NB4 (cell line): ENCODE data around the gene SHOX.
"Not testable (repeated sequence)": the region's sequence is repeated elsewhere in the genome, so short reads cannot be mapped to it uniquely, and the experiment has no call there.

Source experiments
- DNase-seq: peaks from one replicate; pipeline ENCODE4 v3.0.0; 2010; ENCODE audit warnings: low read depth
- H3K4me3 ChIP-seq: one replicate; pipeline ENCODE4 v1.5.1; 2011; ENCODE audit warnings: mild to moderate bottlenecking, low read depth, low read length, moderate library complexity
- MYC ChIP-seq: IDR thresholded peaks from 2 replicates; pipeline ENCODE4 v1.6.1; 2011; ENCODE audit warnings: low read depth, low read length
- POLR2A ChIP-seq: IDR thresholded peaks from 2 replicates; pipeline ENCODE4 v1.6.1; 2011; ENCODE audit warnings: mild to moderate bottlenecking; ENCODE audit not compliant: insufficient read length; ENCODE audit errors: extremely low read depth
- TF ChIP-seq, protein P1 (sequence below): IDR thresholded peaks from 2 replicates; pipeline ENCODE4 v1.6.1; 2011; ENCODE audit warnings: low read depth, low read length
- TF ChIP-seq, protein P2 (sequence below): IDR thresholded peaks from one replicate; pipeline ENCODE4 v1.5.1; 2012; ENCODE audit warnings: low read depth, low read length

The SHOX gene

DNA sequence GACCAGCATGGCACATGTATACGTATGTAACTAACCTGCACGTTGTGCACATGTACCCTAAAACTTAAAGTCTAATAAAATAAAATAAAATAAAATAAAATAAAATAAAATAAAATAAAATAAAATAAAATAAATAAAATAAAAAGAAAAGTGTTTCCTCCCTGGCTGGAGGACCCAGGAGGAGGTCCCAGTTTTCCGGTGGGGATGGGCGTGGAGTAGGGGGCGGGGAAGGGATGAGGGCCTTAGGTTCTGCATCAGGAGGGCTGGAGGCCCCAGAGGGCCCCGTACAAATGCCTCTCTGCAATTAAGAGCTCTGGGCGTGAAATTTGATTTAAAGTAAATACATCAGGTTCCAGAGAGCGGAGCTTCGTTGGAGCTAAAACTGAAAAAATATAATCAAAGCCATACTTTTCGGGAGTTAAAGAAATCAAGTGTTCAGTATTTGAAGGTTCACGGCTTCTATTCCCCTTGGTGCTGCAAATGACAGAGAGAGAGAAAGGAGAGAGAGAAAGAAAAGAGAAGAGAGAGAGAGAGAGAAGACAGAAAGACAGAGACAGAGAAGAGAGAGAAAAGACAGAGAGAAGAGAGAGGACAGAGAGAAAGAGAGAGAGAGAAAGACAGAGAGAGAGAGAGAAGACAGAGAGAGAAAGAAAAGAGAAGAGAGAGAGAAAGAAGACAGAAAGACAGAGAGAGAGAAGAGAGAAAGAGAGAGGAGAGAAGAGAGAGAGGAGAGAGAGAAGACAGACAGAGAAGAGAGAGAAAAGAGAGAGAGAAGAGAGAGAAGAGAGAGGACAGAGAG lies 8.7 kb upstream of the SHOX start:
- DNase-seq: no peak
- TF ChIP-seq MYC: no peak
- TF ChIP-seq, protein P1, sequence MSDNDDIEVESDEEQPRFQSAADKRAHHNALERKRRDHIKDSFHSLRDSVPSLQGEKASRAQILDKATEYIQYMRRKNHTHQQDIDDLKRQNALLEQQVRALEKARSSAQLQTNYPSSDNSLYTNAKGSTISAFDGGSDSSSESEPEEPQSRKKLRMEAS: no peak
- no peak overlapping the region for H3K4me3 ChIP-seq

DNA sequence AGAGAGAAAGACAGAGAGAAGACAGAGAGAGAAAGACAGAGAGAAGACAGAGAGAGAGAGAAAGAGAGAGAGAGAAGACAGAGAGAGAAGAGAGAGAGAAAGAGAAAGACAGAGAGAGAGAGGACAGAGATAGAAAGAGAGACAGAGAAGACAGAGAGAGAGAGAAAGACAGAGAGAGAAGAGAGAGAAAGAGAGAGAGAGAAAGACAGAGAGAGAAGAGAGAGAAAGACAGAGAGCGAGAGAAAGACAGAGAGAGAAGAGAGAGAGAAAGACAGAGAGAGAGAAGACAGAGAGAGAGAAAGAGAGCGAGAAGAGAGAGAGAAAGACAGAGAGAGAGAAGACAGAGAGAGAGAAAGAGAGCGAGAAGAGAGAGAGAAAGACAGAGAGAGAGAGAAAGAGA lies 7.8 kb upstream of the SHOX start:
- not testable (repeated sequence) for DNase-seq, H3K4me3 ChIP-seq

DNA sequence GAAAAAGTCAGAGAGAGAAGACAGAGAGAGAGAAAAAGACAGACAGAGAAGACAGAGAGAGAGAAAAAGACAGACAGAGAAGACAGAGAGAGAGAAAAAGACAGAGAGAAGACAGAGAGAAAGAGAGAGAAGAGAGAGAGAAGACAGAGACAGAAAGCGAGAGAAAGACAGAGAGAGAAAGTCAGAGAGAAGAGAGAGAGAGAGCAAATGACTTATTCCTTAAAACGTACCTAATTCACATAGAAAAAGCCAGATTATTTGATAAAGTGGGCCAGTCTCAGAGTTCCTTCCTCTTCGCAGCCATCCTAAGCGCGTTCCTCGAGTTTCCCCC lies 7.4 kb upstream of the SHOX start:
- no peak for TF ChIP-seq MYC
- TF ChIP-seq, protein P1: no peak
- TF ChIP-seq, protein P2, sequence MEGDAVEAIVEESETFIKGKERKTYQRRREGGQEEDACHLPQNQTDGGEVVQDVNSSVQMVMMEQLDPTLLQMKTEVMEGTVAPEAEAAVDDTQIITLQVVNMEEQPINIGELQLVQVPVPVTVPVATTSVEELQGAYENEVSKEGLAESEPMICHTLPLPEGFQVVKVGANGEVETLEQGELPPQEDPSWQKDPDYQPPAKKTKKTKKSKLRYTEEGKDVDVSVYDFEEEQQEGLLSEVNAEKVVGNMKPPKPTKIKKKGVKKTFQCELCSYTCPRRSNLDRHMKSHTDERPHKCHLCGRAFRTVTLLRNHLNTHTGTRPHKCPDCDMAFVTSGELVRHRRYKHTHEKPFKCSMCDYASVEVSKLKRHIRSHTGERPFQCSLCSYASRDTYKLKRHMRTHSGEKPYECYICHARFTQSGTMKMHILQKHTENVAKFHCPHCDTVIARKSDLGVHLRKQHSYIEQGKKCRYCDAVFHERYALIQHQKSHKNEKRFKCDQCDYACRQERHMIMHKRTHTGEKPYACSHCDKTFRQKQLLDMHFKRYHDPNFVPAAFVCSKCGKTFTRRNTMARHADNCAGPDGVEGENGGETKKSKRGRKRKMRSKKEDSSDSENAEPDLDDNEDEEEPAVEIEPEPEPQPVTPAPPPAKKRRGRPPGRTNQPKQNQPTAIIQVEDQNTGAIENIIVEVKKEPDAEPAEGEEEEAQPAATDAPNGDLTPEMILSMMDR: no peak
- TF ChIP-seq POLR2A: no peak
- H3K4me3 ChIP-seq: no peak overlapping the region
- DNase-seq: no peak

DNA sequence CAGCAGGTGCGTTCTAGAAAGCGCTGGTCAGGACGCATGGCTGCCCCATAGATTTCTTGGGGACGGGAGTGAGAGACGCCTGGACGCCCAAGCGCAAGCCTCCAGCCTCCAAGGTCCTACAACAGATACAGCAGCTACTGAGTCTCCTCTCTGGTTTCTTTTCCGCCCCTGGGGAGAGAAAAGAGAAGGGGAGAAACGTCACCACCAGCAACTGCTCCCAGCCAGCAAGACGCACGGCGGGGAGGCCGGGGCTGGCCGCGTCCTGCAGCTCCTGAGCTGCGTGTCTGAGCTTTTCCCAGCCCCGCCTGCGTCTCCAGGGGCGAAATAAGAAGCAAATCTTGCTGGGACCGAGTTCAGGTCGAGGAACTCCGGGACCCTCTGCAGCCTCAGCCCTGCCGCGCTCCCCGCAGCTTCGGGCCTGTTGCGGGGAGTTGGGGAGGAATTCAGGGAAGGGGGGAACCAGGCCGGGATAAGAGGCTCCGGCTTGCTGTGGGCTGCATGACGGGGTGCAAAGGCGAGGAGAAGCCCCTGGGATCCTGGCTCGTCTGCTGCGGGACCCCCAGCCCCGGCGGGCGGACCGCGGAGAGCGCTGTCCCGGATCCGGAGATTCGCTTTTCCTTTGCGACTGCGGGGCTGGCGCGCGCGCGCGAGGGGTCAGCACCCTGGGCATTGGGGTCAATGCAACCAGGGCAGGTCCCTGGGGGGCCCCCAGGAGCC lies 6.8 kb upstream of the SHOX start:
- no peak overlapping the region for H3K4me3 ChIP-seq
- peak; percentile 26 for DNase-seq
- TF ChIP-seq, protein P2: no peak

DNA sequence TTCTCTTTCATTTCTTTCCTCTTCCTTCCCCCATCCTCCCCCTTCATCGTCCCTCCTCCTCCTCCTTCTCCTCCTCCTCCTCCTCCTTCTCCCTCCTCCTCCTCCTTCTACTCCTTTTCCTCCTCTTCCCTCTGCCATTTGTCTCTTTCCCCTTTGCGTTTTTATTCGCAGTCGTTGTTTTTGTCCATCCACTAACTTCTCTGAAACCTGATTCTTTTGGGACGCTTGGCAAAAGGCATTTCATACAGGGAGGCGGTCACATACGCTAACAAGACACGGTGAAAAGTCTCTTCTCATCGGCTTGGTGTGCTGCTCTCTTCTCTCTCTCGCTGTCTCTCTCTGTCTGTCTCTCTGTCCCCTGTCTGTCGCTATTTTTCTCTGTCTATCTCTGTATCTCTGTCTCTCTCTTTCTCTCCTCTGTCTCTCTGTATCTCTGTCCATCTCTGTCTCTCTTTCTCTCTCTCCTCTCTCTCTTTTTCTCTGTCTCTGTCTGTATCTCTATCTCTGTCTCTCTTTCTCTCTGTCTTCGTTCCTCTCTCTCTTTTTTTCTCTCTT lies 5.4 kb upstream of the SHOX start:
- DNase-seq: no peak
- H3K4me3 ChIP-seq: no peak overlapping the region
- TF ChIP-seq POLR2A (no peak), MYC (no peak)
- TF ChIP-seq, protein P1: no peak
- TF ChIP-seq, protein P2: no peak

DNA sequence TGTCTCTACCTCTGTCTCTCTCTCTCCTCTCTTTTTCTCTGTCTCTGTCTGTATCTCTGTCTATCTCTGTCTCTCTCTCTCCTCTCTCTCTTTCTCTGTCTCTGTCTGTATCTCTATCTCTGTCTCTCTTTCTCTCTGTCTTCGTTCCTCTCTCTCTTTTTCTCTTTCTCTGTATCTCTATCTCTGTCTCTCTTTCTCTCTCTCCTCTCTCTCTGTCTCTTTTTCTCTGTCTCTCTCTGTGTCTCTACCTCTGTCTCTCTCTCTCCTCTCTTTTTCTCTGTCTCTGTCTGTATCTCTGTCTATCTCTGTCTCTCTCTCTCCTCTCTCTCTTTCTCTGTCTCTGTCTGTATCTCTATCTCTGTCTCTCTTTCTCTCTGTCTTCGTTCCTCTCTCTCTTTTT lies 4.5 kb upstream of the SHOX start:
- DNase-seq, H3K4me3 ChIP-seq: not testable (repeated sequence)

DNA sequence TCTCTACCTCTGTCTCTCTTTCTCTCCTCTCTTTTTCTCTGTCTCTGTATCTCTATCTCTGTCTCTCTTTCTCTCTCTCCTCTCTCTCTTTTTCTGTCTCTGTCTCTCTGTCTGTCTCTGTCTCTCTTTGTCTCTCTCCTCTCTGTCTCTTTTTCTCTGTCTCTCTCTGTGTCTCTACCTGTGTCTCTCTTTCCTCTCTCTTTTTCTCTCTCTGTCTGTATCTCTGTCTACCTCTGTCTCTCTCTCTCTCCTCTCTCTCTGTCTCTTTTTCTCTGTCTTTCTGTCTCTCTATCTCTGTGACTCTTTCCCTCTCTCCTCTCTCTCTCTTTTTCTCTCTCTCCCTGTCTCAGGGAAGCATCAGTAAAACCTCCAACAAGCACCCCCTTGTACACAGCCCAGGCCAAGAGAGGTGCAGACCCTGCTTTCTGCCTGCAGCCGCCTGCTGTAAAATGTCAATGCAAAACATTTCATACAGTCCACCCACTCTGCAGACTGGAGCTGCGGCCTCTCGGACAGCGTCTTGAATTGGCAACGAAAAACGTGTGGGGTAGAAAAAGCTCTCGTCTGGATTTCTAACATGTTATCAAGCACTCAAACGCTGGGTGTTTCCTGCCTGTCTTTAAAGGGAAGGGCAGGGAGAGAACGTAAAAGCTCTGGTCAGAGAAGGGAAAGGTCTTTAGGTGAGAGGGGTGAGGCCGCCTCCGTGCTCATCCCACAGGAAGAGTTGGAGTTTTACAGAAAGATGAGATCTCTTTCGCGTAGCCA lies 3.7 kb upstream of the SHOX start:
- peak; percentile 35 for DNase-seq
- TF ChIP-seq, protein P1: no peak
- TF ChIP-seq, protein P2: no peak
- H3K4me3 ChIP-seq: no peak overlapping the region
